K562 treated with DMSO at 1 percent for 12 hours (cell line): ENCODE data around the gene LARP1B. TPM values are rescaled to one million over a fixed set of nuclear protein-coding genes. Genes with fewer than 3 reads are reported as not detected.

Experiments used
- total RNA-seq: library from RNA; unstranded; fragments of 300-600 nt; gene quantifications from 2 replicates; pipeline ENCODE4 v1.2.3, GENCODE V29; 2022; ENCODE audit not compliant: insufficient read depth

LARP1B gene
- 11.2 and 28.0 TPM in 2 replicates for total RNA-seq

GRCh38 chr4:128060699-128061565, at the start of gene LARP1B:
LARP1B (plus strand) TSS chr4:128061312; CDS start chr4:128074952, 13,640 bp downstream.

Other genes with a start within 250 kb of the LARP1B start
- gene PLK4, start 180.4 kb upstream of the LARP1B start, total RNA-seq = 20.5 and 38.5 TPM in 2 replicates
- 5.9 and 17.2 TPM in 2 replicates for gene MFSD8, start 96.1 kb upstream of the LARP1B start, total RNA-seq
- gene ABHD18, start 95.9 kb upstream of the LARP1B start, total RNA-seq = 4.0 and 13.8 TPM in 2 replicates
- gene PGRMC2, start 226.5 kb downstream of the LARP1B start, total RNA-seq = 11.0 and 27.0 TPM in 2 replicates